Adrenal gland (tissue), 5 donors: ENCODE measurements around the gene AGK.

ENCODE experiments used
- POLR2A ChIP-seq, 2 donors: fragments of 450-650 bp; IDR thresholded peaks; one replicate each; pipeline ENCODE4 v1.6.1; 2017; ENCODE audit warnings: antibody characterized with exemption in 2 of 2, mild to moderate bottlenecking in 2 of 2, moderate library complexity in 1 of 2
- TF ChIP-seq, protein P1 (sequence below), 6 experiments: fragments of 450-650 bp in 4 of 6; fragments of 200-600 bp in 2 of 6; sonication (generic) in 1 of 6; IDR thresholded peaks; 1 replicate in 5 of 6; 2 replicates in 1 of 6; pipeline versions ENCODE4 v1.5.1 to v1.8.0; 2016 to 2021; ENCODE audit warnings: antibody characterized with exemption in 6 of 6, mild to moderate bottlenecking in 2 of 6, moderate library complexity in 1 of 6
- donor health status: DM: no; HTN: no; CAD: no.

DNA sequence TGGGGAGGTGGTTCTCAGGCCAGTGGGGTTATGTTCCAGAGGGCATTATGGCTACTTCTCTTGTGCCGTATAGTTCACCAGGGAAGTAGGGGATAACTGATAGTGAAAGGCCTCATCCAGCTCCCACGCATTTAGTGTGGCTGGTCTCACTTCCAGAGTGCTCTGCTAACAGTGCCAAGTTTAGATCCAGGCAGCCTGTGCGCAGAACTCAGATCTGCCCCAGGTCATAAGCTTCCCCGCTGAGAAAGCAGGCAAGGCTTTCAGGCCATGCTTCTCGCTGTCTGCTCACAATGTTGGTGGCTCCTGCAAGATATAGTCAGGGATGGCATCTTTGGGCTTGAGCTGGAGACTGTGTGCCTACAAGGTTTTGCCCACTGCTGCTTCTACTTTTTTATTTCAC, 11.3 kb downstream of the AGK start:
- TF ChIP-seq, protein P1, sequence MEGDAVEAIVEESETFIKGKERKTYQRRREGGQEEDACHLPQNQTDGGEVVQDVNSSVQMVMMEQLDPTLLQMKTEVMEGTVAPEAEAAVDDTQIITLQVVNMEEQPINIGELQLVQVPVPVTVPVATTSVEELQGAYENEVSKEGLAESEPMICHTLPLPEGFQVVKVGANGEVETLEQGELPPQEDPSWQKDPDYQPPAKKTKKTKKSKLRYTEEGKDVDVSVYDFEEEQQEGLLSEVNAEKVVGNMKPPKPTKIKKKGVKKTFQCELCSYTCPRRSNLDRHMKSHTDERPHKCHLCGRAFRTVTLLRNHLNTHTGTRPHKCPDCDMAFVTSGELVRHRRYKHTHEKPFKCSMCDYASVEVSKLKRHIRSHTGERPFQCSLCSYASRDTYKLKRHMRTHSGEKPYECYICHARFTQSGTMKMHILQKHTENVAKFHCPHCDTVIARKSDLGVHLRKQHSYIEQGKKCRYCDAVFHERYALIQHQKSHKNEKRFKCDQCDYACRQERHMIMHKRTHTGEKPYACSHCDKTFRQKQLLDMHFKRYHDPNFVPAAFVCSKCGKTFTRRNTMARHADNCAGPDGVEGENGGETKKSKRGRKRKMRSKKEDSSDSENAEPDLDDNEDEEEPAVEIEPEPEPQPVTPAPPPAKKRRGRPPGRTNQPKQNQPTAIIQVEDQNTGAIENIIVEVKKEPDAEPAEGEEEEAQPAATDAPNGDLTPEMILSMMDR (IDR thresholded peaks at IDR 0.05) = no peak
- no peak for TF ChIP-seq POLR2A (IDR thresholded peaks at IDR 0.05)
